GM12892 (cell line): Measurements from ENCODE around the gene SPATS2.

ENCODE experiments used
- DNase-seq: peaks from one replicate; pipeline ENCODE4 v3.0.0; 2011; ENCODE audit not compliant: insufficient read length
- FAIRE-seq: peaks from 2 replicates; lab custom pipeline; 2011; peaks lifted over from hg19 to GRCh38; lab: Jason Lieb, UNC
- POLR2A ChIP-seq: IDR thresholded peaks from 2 replicates; pipeline ENCODE4 v1.6.1; 2011; ENCODE audit warnings: low read depth, low read length, control low read depth
- POLR2AphosphoS5 ChIP-seq: IDR thresholded peaks from 2 replicates; pipeline ENCODE4 v1.6.1; 2011; ENCODE audit warnings: low read depth, low read length, control low read depth
- TAF1 ChIP-seq: IDR thresholded peaks from 2 replicates; pipeline ENCODE4 v1.6.1; 2011; ENCODE audit warnings: low read depth, mild to moderate bottlenecking, control low read depth, low read length, borderline replicate concordance

The SPATS2 gene

DNA sequence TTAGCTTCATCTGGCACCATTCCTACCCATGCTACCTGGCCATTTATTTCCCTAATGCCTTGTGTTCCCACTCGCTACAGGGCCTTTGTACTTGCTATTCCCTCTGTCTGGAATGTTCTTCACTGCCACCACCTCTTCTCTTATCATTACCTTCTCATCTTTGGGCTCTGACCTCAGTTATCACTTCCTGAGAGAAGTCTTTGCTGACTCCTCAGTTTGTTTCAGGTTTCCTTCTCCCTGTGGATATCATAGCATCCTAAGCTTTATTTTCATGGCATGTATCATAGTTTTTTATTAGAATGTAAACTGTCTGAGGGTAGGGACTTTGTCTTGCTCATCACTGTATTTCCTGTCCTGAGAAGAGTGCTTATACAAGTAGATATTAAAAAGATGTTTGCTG, 29.7 kb downstream of the SPATS2 start:
- TF ChIP-seq TAF1: no peak
- TF ChIP-seq POLR2AphosphoS5: no peak
- no peak for TF ChIP-seq POLR2A
- no peak for FAIRE-seq

DNA sequence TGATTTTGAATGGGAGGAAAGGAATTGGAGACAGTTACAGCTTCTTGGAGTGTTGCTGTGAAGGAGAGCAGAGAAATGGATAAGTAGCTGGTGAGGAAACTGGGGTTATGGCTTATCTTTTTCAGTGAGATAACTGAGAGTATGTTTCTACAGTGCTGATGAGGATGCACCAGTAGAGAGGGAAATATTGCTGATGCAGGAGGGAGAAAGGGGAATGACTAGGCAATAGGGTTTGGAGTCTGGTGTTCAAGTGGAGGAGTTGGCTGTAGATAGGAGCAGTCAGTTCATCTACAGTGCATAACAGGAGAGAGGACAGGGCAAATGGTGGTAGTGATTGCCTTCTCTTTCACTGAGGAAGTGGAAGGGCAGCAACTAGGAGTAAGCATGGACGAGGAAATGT, 33.0 kb downstream of the SPATS2 start:
- FAIRE-seq (no peak), DNase-seq (no peak)
- TF ChIP-seq POLR2AphosphoS5: no peak
- no peak for TF ChIP-seq POLR2A
- no peak for TF ChIP-seq TAF1

More for the DNA sequence above, 29.7 kb downstream of the SPATS2 start:
- no peak for DNase-seq

DNA sequence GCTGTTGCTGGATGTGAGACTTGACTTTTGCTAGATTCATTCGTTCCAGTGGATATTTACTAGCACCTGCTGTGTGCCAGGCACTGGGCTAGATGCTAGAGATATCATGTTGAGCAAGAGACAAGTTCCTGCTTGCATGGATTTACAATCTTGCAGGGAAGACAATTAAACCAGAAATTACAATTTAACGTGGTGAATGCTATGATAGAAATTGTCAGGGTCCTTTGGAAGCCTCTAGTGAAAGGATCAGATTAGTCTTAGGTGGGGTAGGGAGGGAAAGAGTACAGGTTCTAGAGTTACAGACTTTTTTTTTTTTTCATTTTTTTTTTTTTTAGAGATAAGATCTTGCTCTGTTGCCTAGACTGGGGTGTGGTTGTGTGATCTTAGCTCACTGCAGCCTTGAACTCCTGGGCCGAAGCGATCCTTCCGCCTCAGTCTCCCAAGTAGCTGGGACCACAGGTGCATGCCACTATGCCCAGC, 36.7 kb downstream of the SPATS2 start:
- TF ChIP-seq POLR2AphosphoS5: no peak
- no peak for TF ChIP-seq TAF1
- no peak for TF ChIP-seq POLR2A
- DNase-seq (no peak), FAIRE-seq (no peak)

DNA sequence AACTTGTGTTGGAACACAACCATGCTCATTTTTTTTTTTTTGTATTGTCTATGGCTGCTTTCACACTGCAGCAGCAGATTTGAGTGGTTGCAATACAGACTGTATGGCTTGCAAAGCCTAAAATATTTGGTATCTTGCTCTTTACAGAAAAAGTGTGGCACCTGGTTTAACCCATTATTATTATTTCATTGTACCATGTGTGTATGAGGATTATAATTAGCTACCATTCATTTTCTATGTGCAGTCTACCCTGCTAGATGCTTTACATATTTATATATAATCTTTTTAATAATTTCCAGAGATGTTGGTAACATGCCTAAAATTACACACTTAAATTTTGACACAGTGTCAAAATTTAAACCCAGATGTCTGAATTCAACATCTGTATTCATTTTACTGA, 37.7 kb downstream of the SPATS2 start:
- DNase-seq (no peak), FAIRE-seq (no peak)
- TF ChIP-seq TAF1: no peak
- no peak for TF ChIP-seq POLR2A
- no peak for TF ChIP-seq POLR2AphosphoS5

DNA sequence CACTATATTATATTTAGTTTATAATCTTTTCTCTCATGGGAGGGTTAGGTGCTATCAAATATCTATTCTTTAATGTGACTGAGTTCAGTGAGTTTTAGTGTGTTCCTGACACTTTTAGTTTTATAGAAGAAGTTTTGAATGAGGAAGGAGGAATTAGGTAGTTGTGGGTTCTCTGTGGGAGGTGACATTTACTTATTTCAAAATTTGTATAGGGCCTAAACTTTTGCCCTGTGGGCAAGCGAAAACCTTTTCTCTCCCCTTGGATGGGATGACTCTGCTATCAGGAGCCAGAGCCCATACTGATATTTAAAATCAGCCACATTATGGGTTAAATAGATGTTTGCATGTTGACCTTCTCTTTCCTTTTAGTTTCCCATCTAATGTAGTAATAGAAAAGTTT, 43.6 kb downstream of the SPATS2 start:
- no peak for TF ChIP-seq POLR2A
- no peak for TF ChIP-seq POLR2AphosphoS5
- TF ChIP-seq TAF1: no peak
- FAIRE-seq: no peak
- no peak for DNase-seq

DNA sequence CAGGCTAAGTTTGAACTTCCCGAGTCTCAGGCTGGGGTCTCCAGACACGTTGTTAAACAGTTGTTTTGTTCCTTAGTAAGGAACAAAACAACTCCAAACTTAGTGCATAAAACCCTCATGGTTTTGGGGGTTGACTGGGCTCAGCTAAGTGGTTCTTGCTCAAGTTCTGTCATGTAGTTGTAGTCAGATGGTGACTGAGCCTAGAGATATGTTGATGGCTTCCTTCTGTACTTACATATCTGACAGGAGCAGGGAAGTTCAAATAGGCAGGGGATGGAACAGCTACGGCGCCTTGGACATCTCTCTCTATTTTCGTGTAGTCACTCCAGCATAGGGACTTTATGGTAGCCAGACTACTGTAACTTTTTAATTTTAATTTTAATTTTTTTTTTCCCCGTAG, 45.7 kb downstream of the SPATS2 start:
- TF ChIP-seq TAF1 (no peak), POLR2AphosphoS5 (no peak), POLR2A (no peak)
- FAIRE-seq (no peak), DNase-seq (no peak)

DNA sequence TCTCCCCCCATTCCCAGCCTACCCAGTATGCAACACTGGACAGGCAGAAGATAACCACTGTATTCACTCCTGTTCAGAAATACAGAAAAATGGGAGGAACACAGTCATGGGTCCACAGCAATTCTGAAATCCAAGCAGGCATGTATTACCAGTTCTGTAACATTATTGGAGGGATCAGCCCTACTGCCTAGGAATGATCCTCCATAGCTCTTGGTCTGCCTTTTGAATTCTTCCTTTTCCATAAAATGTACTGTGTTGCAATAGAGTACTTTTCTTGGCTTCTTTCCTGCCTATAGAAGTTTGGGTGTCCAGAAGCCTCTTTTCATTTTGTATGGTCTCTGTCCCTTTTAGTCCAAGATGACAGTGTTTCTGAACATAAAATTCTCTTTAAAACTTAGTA, 46.5 kb downstream of the SPATS2 start:
- FAIRE-seq (no peak), DNase-seq (no peak)
- TF ChIP-seq POLR2AphosphoS5 (no peak), TAF1 (no peak), POLR2A (no peak)

DNA sequence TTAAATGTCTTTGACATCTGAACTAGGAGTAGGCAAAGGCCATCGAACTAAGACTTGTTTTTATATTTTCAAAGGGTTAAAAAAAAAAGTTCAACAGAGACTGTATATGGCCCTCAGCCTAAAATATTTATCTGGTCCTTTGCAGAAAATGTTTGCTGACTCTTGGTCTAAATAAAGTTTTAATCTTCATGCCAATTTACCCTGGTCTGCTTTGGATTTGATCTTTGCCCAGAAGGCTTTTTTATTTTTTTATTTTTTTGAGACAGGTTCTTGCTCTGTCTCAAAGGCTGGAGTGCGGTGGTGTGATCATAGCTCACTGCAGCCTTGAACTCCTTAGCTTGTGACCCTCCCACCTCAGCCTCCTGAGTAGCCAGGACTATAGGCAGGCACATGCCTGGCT, 47.1 kb downstream of the SPATS2 start:
- DNase-seq (no peak), FAIRE-seq (no peak)
- TF ChIP-seq POLR2AphosphoS5: no peak
- no peak for TF ChIP-seq POLR2A
- no peak for TF ChIP-seq TAF1

DNA sequence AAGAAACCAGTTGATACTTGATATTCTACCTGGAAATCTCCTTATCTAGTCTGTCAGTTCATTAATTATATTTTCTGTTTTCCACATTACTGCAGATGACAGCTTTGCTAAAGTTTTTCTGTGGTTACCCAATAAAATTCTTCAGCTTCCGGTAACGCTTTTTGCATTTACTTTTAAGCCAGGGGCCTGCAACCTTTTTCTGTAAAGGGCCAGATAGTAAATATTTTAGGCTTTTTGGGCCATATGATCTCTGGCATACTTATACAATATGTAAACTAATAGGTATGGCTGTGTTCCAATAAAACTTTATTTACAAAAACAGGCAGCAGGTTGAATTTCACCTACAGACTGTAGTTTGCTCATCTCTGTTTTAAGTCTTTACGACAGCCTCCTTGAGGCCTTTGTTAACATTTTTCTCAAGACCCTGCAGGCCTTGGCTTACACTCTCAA, 48.3 kb downstream of the SPATS2 start:
- no peak for TF ChIP-seq TAF1
- no peak for TF ChIP-seq POLR2A
- no peak for TF ChIP-seq POLR2AphosphoS5
- DNase-seq: no peak
- no peak for FAIRE-seq

DNA sequence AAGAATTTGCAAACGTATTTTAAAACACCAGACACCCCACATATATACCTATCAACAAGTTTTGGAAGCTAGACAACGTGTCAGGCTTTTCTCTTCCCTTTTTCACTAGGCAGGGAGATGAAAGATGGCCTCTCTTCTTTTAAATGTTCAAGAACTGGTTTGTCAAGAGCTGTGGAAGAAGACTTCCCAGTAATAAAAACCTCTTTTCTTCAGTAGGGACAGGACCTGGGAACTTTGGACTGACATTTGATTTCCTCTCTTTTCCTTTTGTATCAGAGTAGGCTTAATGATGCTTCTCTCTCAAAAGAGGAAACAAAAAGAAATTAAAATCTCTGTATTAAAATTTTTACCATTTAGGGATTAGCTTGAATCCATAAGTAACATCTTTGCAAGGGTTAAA, 49.6 kb downstream of the SPATS2 start:
- FAIRE-seq: no peak
- no peak for TF ChIP-seq POLR2A
- no peak for TF ChIP-seq TAF1
- TF ChIP-seq POLR2AphosphoS5: no peak
- no peak for DNase-seq

DNA sequence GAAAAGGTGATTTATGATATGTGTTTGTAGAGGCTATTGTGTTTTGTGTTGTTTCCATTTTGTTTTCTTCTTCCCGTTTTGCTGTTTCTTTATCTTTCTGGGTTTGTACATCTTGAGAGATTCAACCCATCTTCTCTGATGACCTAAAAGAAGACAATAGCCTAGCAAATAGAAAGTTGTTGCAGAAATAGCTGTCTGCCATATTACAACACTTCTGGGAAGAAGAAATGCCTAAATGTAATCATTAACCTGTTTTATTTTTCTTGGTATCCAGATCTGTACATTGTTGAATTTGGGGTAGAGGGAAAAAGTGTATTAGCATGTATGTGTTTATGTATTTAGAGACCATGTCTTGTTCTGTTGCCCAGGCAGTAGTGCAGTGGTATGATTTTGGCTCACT, 50.3 kb downstream of the SPATS2 start:
- FAIRE-seq (no peak), DNase-seq (no peak)
- TF ChIP-seq POLR2AphosphoS5: no peak
- TF ChIP-seq TAF1: no peak
- TF ChIP-seq POLR2A: no peak

DNA sequence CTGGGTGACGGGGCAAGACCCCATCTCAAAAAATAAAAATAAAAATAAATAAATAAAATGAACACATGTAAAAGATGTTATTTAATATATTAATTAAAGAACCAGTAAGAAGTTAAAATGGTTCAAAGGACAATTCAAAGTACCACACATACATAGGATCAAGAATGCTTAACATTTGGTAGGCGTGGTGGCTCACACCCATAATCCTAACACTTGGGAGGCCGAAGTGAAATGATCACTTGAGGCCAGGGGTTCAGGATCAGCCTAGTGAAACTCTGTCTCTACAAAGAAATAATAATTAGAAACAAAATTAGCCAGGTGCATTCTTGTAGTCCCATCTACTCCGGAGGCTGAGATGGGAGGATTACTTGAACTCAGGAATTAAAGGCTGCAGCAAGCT, 53.3 kb downstream of the SPATS2 start:
- DNase-seq: no peak
- no peak for FAIRE-seq
- no peak for TF ChIP-seq POLR2A
- TF ChIP-seq TAF1: no peak
- no peak for TF ChIP-seq POLR2AphosphoS5
